GM12873 (cell line): ENCODE measurements around the gene ELOVL2.

Experiments
- TF ChIP-seq, protein P1 (sequence below): IDR thresholded peaks from 2 replicates; pipeline ENCODE4 v1.5.1; 2012; ENCODE audit warnings: low read depth, mild to moderate bottlenecking, moderate library complexity, low read length, control low read depth; ENCODE audit not compliant: insufficient read depth; ENCODE audit errors: missing control alignments

Gene ELOVL2

DNA sequence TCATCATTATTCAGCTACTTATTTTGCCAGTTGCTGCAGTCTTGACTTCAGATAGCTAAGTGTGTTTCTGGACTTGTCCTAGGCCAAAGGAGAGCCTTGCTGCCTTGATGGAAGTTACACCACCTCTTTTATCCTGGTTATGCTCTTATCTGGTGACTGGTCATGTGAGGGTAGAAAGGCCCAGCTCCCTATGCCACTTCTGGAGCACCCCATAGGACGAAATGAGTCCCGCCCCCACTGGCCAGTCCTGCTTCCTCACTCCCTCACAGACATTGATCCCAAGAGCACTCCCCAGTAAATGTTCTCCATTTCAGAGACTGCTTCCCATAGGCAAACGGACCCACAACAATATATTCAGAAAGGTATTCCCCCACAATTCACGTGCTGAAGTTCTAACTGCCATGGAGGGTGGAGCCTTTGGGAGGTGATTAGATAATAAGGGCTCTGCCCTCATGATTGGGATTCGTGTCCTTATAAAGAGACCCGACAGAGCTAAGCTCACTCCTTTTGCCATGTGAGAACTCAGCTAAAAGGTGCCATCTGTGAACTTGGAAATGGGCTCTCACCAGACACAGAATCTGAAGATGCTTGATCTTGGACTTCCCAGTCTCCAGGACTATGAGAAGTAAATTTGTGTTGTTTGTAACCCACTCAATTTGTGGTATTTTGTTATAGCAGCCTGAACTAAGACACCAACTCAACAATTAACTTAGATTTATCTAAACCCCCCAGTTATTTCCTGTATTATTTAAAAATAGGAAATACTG lies 21.5 kb upstream of the ELOVL2 start:
- TF ChIP-seq, protein P1, sequence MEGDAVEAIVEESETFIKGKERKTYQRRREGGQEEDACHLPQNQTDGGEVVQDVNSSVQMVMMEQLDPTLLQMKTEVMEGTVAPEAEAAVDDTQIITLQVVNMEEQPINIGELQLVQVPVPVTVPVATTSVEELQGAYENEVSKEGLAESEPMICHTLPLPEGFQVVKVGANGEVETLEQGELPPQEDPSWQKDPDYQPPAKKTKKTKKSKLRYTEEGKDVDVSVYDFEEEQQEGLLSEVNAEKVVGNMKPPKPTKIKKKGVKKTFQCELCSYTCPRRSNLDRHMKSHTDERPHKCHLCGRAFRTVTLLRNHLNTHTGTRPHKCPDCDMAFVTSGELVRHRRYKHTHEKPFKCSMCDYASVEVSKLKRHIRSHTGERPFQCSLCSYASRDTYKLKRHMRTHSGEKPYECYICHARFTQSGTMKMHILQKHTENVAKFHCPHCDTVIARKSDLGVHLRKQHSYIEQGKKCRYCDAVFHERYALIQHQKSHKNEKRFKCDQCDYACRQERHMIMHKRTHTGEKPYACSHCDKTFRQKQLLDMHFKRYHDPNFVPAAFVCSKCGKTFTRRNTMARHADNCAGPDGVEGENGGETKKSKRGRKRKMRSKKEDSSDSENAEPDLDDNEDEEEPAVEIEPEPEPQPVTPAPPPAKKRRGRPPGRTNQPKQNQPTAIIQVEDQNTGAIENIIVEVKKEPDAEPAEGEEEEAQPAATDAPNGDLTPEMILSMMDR, result no peak

DNA sequence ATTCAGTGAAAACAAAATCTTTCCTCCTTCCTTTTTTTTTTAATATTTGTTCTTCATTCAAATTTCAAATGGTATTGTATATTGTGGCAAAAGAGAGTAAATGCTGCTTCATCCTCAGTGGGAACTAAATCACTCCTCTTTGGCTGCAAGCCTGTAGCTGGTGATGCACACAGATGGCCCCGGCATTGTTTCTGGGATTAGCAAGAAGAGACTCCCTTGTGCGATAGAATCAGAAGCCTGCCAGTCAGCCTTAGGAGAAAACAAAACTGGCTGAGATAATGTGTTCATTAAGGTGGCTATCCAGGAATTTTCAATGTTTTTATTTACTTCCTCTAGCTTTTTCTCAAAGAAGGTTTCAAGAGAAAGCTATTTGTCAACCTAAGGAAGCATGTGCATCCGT lies 20.7 kb upstream of the ELOVL2 start:
- TF ChIP-seq, protein P1, result no peak

DNA sequence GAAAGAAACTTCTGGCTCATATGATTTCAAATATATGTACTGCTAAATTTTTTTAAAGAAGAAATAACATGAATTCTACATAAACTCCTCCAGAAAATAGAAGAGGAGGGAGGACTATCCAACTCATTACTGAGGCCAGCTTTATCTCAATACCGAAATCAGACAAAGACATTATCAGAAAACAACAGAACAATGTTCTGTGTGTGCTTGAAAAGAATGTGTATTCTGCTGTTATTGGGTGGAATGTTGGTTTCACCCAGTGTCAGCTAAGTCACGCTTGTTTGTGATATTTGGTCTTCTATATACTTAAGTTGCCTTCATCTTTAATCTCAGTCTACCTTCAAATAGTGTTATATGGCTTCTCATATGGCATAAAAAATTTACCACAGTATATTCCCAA lies 18.6 kb upstream of the ELOVL2 start:
- TF ChIP-seq, protein P1, result no peak

DNA sequence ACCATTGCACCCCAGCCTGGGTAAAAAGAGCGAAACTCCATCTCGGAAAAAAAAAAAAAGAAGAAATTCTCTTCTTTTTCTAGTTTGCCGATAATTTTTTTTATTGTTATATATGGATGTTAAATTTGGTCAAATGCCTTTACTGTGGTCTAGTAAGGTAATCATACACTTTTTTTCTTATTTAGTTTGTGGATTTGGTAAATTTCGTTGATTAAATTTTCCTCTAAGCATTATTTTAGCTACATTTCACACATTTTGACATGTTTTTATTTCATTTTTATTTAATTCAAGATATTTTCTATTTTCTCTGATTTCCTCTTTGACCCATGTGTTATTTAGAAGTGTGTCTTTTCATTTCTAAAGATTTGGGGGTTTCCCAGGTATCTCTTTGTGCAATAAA lies 18.0 kb upstream of the ELOVL2 start:
- TF ChIP-seq, protein P1, result no peak

DNA sequence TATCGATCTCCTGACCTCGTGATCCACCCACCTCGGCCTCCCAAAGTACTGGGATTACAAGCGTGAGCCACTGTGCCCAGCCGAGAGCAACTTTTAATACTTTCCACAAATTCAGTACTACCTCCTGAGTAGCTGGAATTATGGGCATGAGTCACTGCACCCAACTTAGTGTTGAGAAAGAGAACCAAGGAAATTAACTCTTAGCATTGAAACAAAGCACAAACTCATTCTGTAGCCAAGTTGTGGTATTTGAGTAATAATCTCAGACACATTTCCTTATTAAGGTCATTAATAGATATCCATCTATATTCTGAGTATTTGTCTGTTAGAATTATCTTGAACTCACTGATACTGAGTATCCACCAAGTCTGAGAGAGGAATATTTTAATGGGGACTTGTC lies 14.3 kb upstream of the ELOVL2 start:
- TF ChIP-seq, protein P1, result no peak

DNA sequence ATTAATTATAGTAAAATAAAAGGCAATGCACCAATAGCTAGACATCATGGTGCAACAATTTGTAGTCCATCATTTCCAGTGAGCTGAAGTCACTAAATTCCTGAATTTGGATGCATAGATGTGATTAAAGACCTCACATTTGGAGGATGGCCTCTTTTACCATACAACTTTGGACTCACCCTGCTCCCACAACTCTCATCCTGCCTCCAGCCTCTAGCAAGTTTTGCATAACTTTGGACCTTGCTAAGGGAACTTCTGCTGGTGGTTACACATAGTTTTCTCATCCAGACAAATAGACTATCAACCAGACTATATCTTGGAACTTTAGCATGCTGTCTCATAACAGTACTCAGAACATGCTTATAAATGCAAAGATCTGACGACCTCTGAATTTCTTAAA lies 12.8 kb upstream of the ELOVL2 start:
- TF ChIP-seq, protein P1, result no peak

DNA sequence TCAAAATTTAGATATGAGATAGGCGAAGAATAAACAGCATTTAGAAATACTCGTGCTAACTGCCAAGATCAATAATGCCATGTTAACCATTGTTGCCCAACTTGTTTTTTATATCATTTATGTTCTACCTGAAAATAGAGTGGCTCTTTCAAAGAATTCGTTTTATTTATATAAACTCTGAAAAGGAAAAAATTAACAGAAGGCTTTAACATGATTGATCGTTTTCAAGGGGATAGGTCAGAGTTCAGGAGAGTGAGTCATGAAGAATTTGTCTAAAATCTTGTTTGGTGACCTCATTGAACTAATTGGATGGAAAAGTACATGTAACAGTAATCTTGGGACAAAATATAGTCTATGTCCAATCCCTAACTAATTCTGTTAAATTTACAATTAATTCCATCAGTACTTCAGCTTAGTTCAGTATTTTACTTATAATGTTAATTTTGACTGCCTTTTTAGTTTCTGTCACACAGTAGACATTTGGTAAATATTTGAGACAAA lies 11.1 kb upstream of the ELOVL2 start:
- TF ChIP-seq, protein P1, result no peak
